GM12864 (cell line): Measurements from ENCODE around the gene SYNE1.

Experiments used
- DNase-seq: peaks from one replicate; pipeline ENCODE4 v3.0.0-alpha.2; 2011; ENCODE audit warnings: low read depth
- H3K4me3 ChIP-seq: 2 replicates; pipeline ENCODE4 v1.5.1; 2011; ENCODE audit warnings: mild to moderate bottlenecking, low read depth, low read length, control low read depth
- TF ChIP-seq, protein P1 (sequence below): IDR thresholded peaks from 2 replicates; pipeline ENCODE4 v1.5.1; 2011; ENCODE audit warnings: low read depth, mild to moderate bottlenecking, moderate library complexity, low read length, control low read depth, inconsistent platforms; ENCODE audit errors: missing control alignments

SYNE1 gene

DNA sequence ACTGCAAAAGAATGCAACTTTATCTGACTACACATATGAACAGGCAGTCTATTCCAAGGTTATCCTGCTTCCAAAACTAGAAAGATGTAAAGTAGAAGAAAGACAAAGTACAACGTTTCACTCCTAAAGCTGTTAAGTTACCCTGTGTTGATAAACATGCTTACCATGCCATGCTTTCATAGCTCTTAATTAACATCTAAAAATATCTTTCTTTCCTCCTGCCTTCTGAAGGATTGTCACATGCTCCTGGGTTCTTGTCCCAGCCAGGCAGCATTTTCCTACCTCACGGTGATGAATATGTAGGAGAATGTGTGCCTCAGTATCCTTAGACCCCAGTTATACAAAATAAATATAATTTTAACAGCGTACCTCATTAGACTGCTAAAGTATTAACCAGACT, 344.6 kb downstream of the SYNE1 start:
- DNase-seq, result no peak
- TF ChIP-seq, protein P1, sequence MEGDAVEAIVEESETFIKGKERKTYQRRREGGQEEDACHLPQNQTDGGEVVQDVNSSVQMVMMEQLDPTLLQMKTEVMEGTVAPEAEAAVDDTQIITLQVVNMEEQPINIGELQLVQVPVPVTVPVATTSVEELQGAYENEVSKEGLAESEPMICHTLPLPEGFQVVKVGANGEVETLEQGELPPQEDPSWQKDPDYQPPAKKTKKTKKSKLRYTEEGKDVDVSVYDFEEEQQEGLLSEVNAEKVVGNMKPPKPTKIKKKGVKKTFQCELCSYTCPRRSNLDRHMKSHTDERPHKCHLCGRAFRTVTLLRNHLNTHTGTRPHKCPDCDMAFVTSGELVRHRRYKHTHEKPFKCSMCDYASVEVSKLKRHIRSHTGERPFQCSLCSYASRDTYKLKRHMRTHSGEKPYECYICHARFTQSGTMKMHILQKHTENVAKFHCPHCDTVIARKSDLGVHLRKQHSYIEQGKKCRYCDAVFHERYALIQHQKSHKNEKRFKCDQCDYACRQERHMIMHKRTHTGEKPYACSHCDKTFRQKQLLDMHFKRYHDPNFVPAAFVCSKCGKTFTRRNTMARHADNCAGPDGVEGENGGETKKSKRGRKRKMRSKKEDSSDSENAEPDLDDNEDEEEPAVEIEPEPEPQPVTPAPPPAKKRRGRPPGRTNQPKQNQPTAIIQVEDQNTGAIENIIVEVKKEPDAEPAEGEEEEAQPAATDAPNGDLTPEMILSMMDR, result no peak
- no peak overlapping the region for H3K4me3 ChIP-seq

GRCh38 chr6:152290693-152291092, 346.5 kb downstream of the SYNE1 start:
- H3K4me3 ChIP-seq, result no peak overlapping the region
- TF ChIP-seq, protein P1, result no peak
- no peak for DNase-seq

DNA sequence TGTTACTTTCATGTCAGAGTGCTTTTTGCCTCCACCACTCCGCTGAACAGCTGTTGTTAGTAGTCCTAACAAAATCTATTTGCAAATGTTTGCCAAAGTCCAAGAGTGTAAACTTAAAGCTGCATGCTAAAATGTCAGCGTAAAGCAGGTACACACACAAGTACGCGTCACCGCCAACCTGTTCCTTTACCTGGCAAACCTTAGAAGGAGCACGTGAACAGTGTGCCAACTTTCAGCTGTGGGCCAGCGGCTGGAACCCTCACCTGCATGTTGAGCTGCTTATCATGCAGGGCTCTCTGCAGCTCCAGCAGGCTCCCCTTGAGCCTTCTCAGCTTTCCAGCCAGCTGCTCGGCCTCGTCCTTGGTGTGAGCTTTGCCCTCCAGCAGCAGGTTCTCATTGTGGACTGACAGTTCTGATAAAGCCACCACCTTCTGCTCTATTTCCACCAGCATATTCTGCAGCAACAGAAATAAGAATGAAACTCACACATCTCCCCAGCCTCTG, 359.3 kb downstream of the SYNE1 start:
- no peak for DNase-seq
- no peak overlapping the region for H3K4me3 ChIP-seq
- TF ChIP-seq, protein P1, result no peak

DNA sequence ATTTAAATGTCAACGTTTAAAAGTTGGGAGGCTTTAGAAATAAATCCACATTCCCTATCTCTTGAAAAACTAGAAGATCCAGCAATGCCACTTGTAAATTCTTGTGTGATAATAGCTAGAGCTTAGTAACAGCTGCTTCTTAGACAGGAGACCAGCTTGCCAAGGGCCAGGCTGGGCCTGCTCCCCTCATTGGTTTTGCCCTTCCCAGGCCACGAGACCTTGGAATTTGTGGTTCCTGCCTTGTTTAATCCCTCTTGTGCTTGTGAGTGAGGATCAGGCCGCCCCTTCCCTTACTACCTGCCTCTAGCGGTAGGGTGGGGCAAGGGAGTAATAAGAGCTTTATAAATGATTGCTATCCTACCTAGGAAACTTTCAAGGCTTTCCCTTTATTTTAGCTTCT, 363.5 kb downstream of the SYNE1 start:
- H3K4me3 ChIP-seq, result no peak overlapping the region
- TF ChIP-seq, protein P1, result no peak
- no peak for DNase-seq

- TF ChIP-seq, protein P1, result no peak
- H3K4me3 ChIP-seq, result no peak overlapping the region
- DNase-seq, result no peak
Measured at GRCh38 chr6:152273002-152273401, 364.2 kb downstream of the SYNE1 start.

DNA sequence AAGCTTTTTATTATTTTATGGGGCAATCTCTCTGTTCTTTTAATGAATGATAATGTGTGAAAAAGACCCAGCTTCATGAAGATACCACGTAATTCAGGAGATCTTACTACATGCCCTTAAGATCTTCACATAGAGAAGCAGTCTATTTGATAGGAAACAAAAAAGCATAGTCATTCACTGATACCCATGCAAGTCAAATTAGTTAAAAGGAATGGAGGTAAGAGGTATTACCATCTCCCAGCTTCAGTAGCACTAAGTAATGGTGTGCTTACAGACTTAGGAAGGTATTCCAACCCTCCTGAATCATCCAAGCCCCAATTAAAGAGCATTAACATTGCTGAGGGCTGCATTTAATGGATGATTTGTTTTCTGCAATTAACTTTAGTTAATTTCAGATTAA, 364.7 kb downstream of the SYNE1 start:
- TF ChIP-seq, protein P1, result no peak
- no peak for DNase-seq
- H3K4me3 ChIP-seq, result no peak overlapping the region

- TF ChIP-seq, protein P1, result no peak
- H3K4me3 ChIP-seq, result no peak overlapping the region
- DNase-seq, result no peak
Measured at GRCh38 chr6:152271776-152272464, 365.2 kb downstream of the SYNE1 start.
